H9 (cell line): Measurements from ENCODE around the gene FCN1. TPM values are rescaled to one million over a fixed set of nuclear protein-coding genes. Genes with fewer than 3 reads are reported as not detected.

Source experiments
- DNase-seq: peaks from one replicate; pipeline ENCODE4 v3.0.0-alpha.2; 2017
- H2AFZ ChIP-seq: one replicate; pipeline ENCODE4 v1.6.1; 2013; ENCODE audit warnings: mild to moderate bottlenecking, low read length, control low read depth, moderate library complexity
- H2AK5ac ChIP-seq: 2 replicates; pipeline ENCODE4 v1.6.1; 2013; ENCODE audit warnings: low read length, control low read depth, mixed read lengths; ENCODE audit not compliant: insufficient read length
- H2BK120ac ChIP-seq: one replicate; pipeline ENCODE4 v1.6.1; 2013; ENCODE audit warnings: low read depth, mild to moderate bottlenecking, low read length, control low read depth, inconsistent platforms; ENCODE audit not compliant: poor library complexity, severe bottlenecking
- H2BK12ac ChIP-seq: 2 replicates; pipeline ENCODE4 v1.6.1; 2013; ENCODE audit warnings: low read length, control low read depth, mixed read lengths, low read depth; ENCODE audit not compliant: insufficient read length
- H2BK15ac ChIP-seq: 2 replicates; pipeline ENCODE4 v1.6.1; 2013; ENCODE audit warnings: low read depth, low read length, control low read depth
- H2BK20ac ChIP-seq: one replicate; pipeline ENCODE4 v1.6.1; 2013; ENCODE audit warnings: low read depth, mild to moderate bottlenecking, low read length, control low read depth, inconsistent platforms; ENCODE audit not compliant: poor library complexity, severe bottlenecking
- H2BK5ac ChIP-seq: 2 replicates; pipeline ENCODE4 v1.6.1; 2013; ENCODE audit warnings: low read length, control low read depth, mixed read lengths; ENCODE audit not compliant: insufficient read length
- H3K14ac ChIP-seq: 2 replicates; pipeline ENCODE4 v1.6.1; 2013; ENCODE audit warnings: low read length, control low read depth; ENCODE audit not compliant: insufficient read depth
- H3K18ac ChIP-seq: 2 replicates; pipeline ENCODE4 v1.6.1; 2013; ENCODE audit warnings: low read depth, mild to moderate bottlenecking, mixed read lengths, low read length, control low read depth; ENCODE audit not compliant: insufficient read length
- H3K23ac ChIP-seq: 2 replicates; pipeline ENCODE4 v1.6.1; 2013; ENCODE audit warnings: low read length, control low read depth, mixed read lengths, low read depth; ENCODE audit not compliant: insufficient read length
- H3K23me2 ChIP-seq: 2 replicates; pipeline ENCODE4 v1.6.1; 2013; ENCODE audit warnings: low read depth, mild to moderate bottlenecking, mixed read lengths, low read length, control low read depth; ENCODE audit not compliant: insufficient read length, poor library complexity, severe bottlenecking
- H3K27ac ChIP-seq: 2 replicates; pipeline ENCODE4 v1.5.1; 2013; ENCODE audit warnings: low read length, control low read depth, mixed read lengths, low read depth; ENCODE audit not compliant: insufficient read length
- H3K27me3 ChIP-seq: 2 replicates; pipeline ENCODE4 v1.6.1; 2013; ENCODE audit warnings: low read length, control low read depth, inconsistent platforms; ENCODE audit not compliant: insufficient read depth
- H3K4ac ChIP-seq: 2 replicates; pipeline ENCODE4 v1.6.1; 2013; ENCODE audit warnings: low read depth, mild to moderate bottlenecking, control low read depth, inconsistent platforms, low read length, moderate library complexity
- H3K4me1 ChIP-seq: 2 replicates; pipeline ENCODE4 v1.6.1; 2013; ENCODE audit warnings: low read length, control low read depth, inconsistent platforms; ENCODE audit not compliant: insufficient read depth
- H3K4me2 ChIP-seq: 2 replicates; pipeline ENCODE4 v1.6.1; 2013; ENCODE audit warnings: low read length, control low read depth, mixed read lengths; ENCODE audit not compliant: insufficient read length, insufficient read depth
- H3K56ac ChIP-seq: 2 replicates; pipeline ENCODE4 v1.6.1; 2013; ENCODE audit warnings: low read depth, mild to moderate bottlenecking, mixed read lengths, low read length, control low read depth; ENCODE audit not compliant: insufficient read length
- H3K79me1 ChIP-seq: 2 replicates; pipeline ENCODE4 v1.6.1; 2013; ENCODE audit warnings: low read depth, mild to moderate bottlenecking, moderate library complexity, low read length, control low read depth, inconsistent platforms; ENCODE audit not compliant: insufficient read depth, poor library complexity, severe bottlenecking
- H3K79me2 ChIP-seq: 2 replicates; pipeline ENCODE4 v1.6.1; 2013; ENCODE audit warnings: low read length, control low read depth, inconsistent platforms; ENCODE audit not compliant: insufficient read depth
- H3K9ac ChIP-seq: 2 replicates; pipeline ENCODE4 v1.6.1; 2013; ENCODE audit warnings: low read length, control low read depth, mixed read lengths; ENCODE audit not compliant: insufficient read length; ENCODE audit errors: extremely low read depth
- H3K9me3 ChIP-seq: one replicate; pipeline ENCODE4 v1.6.1; 2013; ENCODE audit warnings: low read depth, low read length, inconsistent platforms; ENCODE audit not compliant: control insufficient read depth
- H3T11ph ChIP-seq: one replicate; pipeline ENCODE4 v1.6.1; 2013; ENCODE audit warnings: mild to moderate bottlenecking, low read length, control low read depth, inconsistent platforms
- H4K20me1 ChIP-seq: one replicate; pipeline ENCODE4 v1.6.1; 2013; ENCODE audit not compliant: control insufficient read depth, insufficient read length, insufficient read depth
- H4K5ac ChIP-seq: 2 replicates; pipeline ENCODE4 v1.6.1; 2013; ENCODE audit warnings: low read depth, mild to moderate bottlenecking, mixed read lengths, low read length, control low read depth; ENCODE audit not compliant: insufficient read length
- H4K8ac ChIP-seq: replicated peaks from 2 replicates; pipeline ENCODE4 v1.6.1; 2013; ENCODE audit warnings: low read length, control low read depth, mixed read lengths, low read depth; ENCODE audit not compliant: insufficient read length
- H4K91ac ChIP-seq: 2 replicates; pipeline ENCODE4 v1.6.1; 2013; ENCODE audit warnings: low read depth, mild to moderate bottlenecking, moderate library complexity, mixed read lengths, low read length, control low read depth; ENCODE audit not compliant: insufficient read length
- H3K27ac Mint-ChIP-seq, 3 experiments: 2 replicates in 2 of 3; 3 replicates in 1 of 3; pipeline ENCODE4 v1.8.0; 2020 to 2021; ENCODE audit warnings: mixed read lengths in 3 of 3, mild to moderate bottlenecking in 1 of 3, moderate library complexity in 1 of 3
- H3K27me3 Mint-ChIP-seq: 2 replicates; pipeline ENCODE4 v1.8.0; 2021; ENCODE audit warnings: low read depth, mild to moderate bottlenecking, moderate library complexity, mixed read lengths
- H3K36me3 Mint-ChIP-seq, 3 experiments: 2 replicates in 2 of 3; 3 replicates in 1 of 3; pipeline ENCODE4 v1.8.0; 2020 to 2021; ENCODE audit warnings: low read depth in 3 of 3, mixed read lengths in 3 of 3; ENCODE audit not compliant: insufficient read depth in 1 of 3
- H3K4me1 Mint-ChIP-seq, 2 experiments: 2 replicates each; pipeline ENCODE4 v1.8.0; 2020; ENCODE audit warnings: mixed read lengths in 2 of 2
- H3K4me3 Mint-ChIP-seq, 2 experiments: 2 replicates in 1 of 2; 3 replicates in 1 of 2; pipeline ENCODE4 v1.8.0; 2020 to 2021; ENCODE audit warnings: mild to moderate bottlenecking in 2 of 2, mixed read lengths in 2 of 2, moderate library complexity in 1 of 2
- H3K9me3 Mint-ChIP-seq, 2 experiments: 2 replicates in 1 of 2; 3 replicates in 1 of 2; pipeline ENCODE4 v1.8.0; 2020; ENCODE audit warnings: mild to moderate bottlenecking in 2 of 2, mixed read lengths in 2 of 2, moderate library complexity in 1 of 2
- WGBS: extraction: QIAGEN DNeasy Blood & Tissue Kit; methylation state at CpG from one replicate; pipeline ENCODE4 v1.1.7; 2013; ENCODE audit warnings: missing lambda C conversion rate, low lambda C conversion rate, mixed read lengths; ENCODE audit not compliant: insufficient read length; ENCODE audit errors: extremely low coverage; 5-methylcytosine and 5-hydroxymethylcytosine counted together
- total RNA-seq: library from RNA; stranded (reverse); gene quantifications from 2 replicates; pipeline ENCODE4 v1.2.1, GENCODE V29; 2021
- TF ChIP-seq, protein P1 (sequence below): fragments of 200-600 bp; sonication (generic); conservative IDR thresholded peaks from 3 replicates; pipeline ENCODE4 v1.8.0; 2021; ENCODE audit warnings: antibody characterized with exemption, mild to moderate bottlenecking

Gene FCN1
- total RNA-seq, 1 experiment from 2014 or later, result not detected

DNA sequence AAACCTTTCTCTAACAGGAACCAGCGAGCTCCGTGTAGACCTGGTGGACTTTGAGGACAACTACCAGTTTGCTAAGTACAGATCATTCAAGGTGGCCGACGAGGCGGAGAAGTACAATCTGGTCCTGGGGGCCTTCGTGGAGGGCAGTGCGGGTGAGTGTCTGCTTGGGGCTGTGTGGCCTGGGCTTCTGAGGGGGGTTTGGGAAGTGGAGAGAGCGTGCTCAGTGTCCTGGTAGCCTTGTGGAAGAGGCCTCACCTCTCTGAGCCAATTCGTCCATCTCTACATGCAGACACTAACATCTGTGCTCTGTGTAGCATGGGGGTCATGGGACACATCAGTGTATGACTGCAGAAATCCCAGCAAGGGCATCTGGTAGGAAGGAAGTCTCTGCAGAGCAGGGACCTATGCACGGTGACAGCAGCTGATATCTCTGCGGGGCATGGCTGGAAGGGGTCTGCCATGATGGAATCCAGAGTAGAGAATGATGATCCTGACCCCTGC is 31.2 kb downstream of the FCN1 start:
- no peaks in the 10 kb centered on the region for H4K20me1 ChIP-seq
- H3K4me1 ChIP-seq, result no peaks in the 10 kb centered on the region
- no peaks in the 10 kb centered on the region for H3K79me2 ChIP-seq
- no peaks in the 10 kb centered on the region for H3K36me3 Mint-ChIP-seq
- H3K4me2 ChIP-seq, result no peak overlapping the region
- no peak overlapping the region for H2BK20ac ChIP-seq
- H2AFZ ChIP-seq, result no peak overlapping the region
- no peaks in the 10 kb centered on the region; the same call in none of the 2 replicates for H3K27me3 Mint-ChIP-seq
- TF ChIP-seq, protein P1, sequence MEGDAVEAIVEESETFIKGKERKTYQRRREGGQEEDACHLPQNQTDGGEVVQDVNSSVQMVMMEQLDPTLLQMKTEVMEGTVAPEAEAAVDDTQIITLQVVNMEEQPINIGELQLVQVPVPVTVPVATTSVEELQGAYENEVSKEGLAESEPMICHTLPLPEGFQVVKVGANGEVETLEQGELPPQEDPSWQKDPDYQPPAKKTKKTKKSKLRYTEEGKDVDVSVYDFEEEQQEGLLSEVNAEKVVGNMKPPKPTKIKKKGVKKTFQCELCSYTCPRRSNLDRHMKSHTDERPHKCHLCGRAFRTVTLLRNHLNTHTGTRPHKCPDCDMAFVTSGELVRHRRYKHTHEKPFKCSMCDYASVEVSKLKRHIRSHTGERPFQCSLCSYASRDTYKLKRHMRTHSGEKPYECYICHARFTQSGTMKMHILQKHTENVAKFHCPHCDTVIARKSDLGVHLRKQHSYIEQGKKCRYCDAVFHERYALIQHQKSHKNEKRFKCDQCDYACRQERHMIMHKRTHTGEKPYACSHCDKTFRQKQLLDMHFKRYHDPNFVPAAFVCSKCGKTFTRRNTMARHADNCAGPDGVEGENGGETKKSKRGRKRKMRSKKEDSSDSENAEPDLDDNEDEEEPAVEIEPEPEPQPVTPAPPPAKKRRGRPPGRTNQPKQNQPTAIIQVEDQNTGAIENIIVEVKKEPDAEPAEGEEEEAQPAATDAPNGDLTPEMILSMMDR, result no peak
- no peak overlapping the region for H3K27ac ChIP-seq
- no peak overlapping the region for H2BK12ac ChIP-seq
- H4K5ac ChIP-seq, result no peak overlapping the region
- H2BK120ac ChIP-seq, result no peak overlapping the region
- H3T11ph ChIP-seq, result no peak overlapping the region
- no peaks in the 10 kb centered on the region for H3K9me3 Mint-ChIP-seq
- peaks cover 0 to 4% of the 10 kb centered on the region in 2 experiments; a peak in 2 of 4 replicates for H3K4me1 Mint-ChIP-seq
- DNase-seq, result no peak
- no peak overlapping the region for H2BK5ac ChIP-seq
- H3K18ac ChIP-seq, result no peak overlapping the region
- no peak overlapping the region for H4K91ac ChIP-seq
- H3K4ac ChIP-seq, result no peak overlapping the region
- H3K56ac ChIP-seq, result no peak overlapping the region
- H2AK5ac ChIP-seq, result no peak overlapping the region
- H3K14ac ChIP-seq, result no peak overlapping the region
- no CpG with 5 or more reads among the region's 11 CpGs for WGBS
- H3K27me3 ChIP-seq, result no peaks in the 10 kb centered on the region
- peak overlapping the region in 2 of 3 experiments; percentile 6 to 36; a peak in 2 of 7 replicates for H3K27ac Mint-ChIP-seq
- H4K8ac ChIP-seq, result no peak overlapping the region
- H3K79me1 ChIP-seq, result no peaks in the 10 kb centered on the region
- H3K9ac ChIP-seq, result no peak overlapping the region
- no peaks in the 10 kb centered on the region for H3K9me3 ChIP-seq
- no peak overlapping the region for H2BK15ac ChIP-seq
- H3K23ac ChIP-seq, result no peak overlapping the region
- H3K4me3 Mint-ChIP-seq, result no peak overlapping the region
- H3K23me2 ChIP-seq, result no peaks in the 10 kb centered on the region
